ENCODE data around the gene SLC27A1.

- no peak for TF ChIP-seq POU6F1 (CRISPR knock-in tag; IDR thresholded peaks at IDR 0.05; ENCODE audit: borderline replicate concordance, low read depth)
- no peak for TF ChIP-seq TCF4 (CRISPR knock-in tag; IDR thresholded peaks at IDR 0.05; ENCODE audit: borderline replicate concordance)
- TF ChIP-seq OSR1 (CRISPR knock-in tag; IDR thresholded peaks at IDR 0.05) = no peak
- no peak for TF ChIP-seq BACH2 (CRISPR knock-in tag; IDR thresholded peaks at IDR 0.05; ENCODE audit: borderline replicate concordance)
- TF ChIP-seq ZFP3 (CRISPR knock-in tag; IDR thresholded peaks at IDR 0.05) = no peak
- TF ChIP-seq SNAI2 (CRISPR knock-in tag; IDR thresholded peaks at IDR 0.05) = no peak
- no peak for TF ChIP-seq GLIS3 (CRISPR knock-in tag; IDR thresholded peaks at IDR 0.05)
- no peak for TF ChIP-seq TOX (CRISPR knock-in tag; IDR thresholded peaks at IDR 0.05; ENCODE audit: borderline replicate concordance)
- TF ChIP-seq PATZ1 (CRISPR knock-in tag; IDR thresholded peaks at IDR 0.05; ENCODE audit: borderline replicate concordance) = no peak
- TF ChIP-seq CSDC2 (CRISPR knock-in tag; IDR thresholded peaks at IDR 0.05) = no peak
Observed at GRCh38 chr19:17483605-17484002, 13.3 kb downstream of the SLC27A1 start.
